ENCODE measurements around the gene OR4K1. TPM values are rescaled to one million over a fixed set of nuclear protein-coding genes. Genes with fewer than 3 reads are reported as not detected.

Gene OR4K1, protein sequence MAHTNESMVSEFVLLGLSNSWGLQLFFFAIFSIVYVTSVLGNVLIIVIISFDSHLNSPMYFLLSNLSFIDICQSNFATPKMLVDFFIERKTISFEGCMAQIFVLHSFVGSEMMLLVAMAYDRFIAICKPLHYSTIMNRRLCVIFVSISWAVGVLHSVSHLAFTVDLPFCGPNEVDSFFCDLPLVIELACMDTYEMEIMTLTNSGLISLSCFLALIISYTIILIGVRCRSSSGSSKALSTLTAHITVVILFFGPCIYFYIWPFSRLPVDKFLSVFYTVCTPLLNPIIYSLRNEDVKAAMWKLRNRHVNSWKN
- total RNA-seq (2011; cell fraction: chromatin; rRNA removed; ENCODE audit: low replicate concordance), result not detected in 2 replicates
- not detected in 2 replicates for total RNA-seq (2011; cell fraction: nucleolus; rRNA removed)
- not detected in 2 replicates for total RNA-seq (2011; cell fraction: nucleoplasm; rRNA removed)
- total RNA-seq (2014; rRNA removed) (not detected in 2 replicates), total RNA-seq (2014; rRNA removed; fragmentation: Illumina TruSeq; extraction: Trizol) (not detected in 2 replicates), total RNA-seq (2015; rRNA removed; fragmentation: Illumina TruSeq; extraction: Trizol) (not detected in 2 replicates), total RNA-seq (2021) (not detected in 2 replicates), polyA plus RNA-seq (2011; rRNA removed) (not detected in 2 replicates), polyA plus RNA-seq (2014; fragmentation: Illumina TruSeq; extraction: Trizol) (not detected in 2 replicates), polyA plus RNA-seq (2014; fragmentation: Nextera tagmentation; extraction: Ambion mirVana) (not detected), polyA plus RNA-seq (2014; rRNA removed) (not detected in 2 replicates), polyA minus RNA-seq (2011; rRNA and poly(A)+ RNA removed) (not detected in 2 replicates), Bru-seq, nascent RNA (not detected), BruChase-seq, experiment 1, labeled RNA remaining after a 2-hour chase (not detected), BruChase-seq, experiment 2, labeled RNA remaining after a 6-hour chase (not detected)
- polyA plus RNA-seq (2011; cell fraction: cytosol; rRNA removed), result not detected in 2 replicates
- polyA plus RNA-seq (2011; cell fraction: nucleus; rRNA removed), result not detected in 2 replicates
- not detected in 2 replicates for polyA plus RNA-seq (2012)
- not detected in 2 replicates for polyA minus RNA-seq (2011; cell fraction: cytosol; rRNA and poly(A)+ RNA removed)
- not detected in 2 replicates for polyA minus RNA-seq (2011; cell fraction: nucleus; rRNA and poly(A)+ RNA removed)
- long read RNA-seq, experiment 1, result 0 reads
- long read RNA-seq, experiment 2, result 0 reads
- long read RNA-seq, experiment 3, result 0 reads

DNA sequence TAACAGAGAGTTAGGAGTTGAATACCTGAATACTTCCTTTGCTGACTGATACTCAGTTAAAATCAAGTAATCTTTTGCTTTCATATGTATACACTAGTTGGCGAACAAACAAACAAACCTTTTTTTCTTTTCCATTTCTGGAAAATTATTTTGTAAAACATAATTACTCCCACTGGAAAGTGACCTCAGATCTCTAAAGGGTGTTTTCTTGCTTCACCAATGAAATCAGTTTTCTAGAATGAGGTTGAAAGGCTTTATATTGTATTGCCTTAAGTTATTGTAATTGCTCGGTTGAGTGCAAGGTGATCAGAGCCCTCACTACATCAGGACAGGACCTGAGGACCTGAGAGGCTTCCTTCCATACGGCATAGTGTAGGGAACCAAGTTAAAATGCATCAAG, at the start of gene OR4K1:
OR4K1 (plus strand) TSS at position 301 of the 400 bp plus-strand sequence. CDS start 4,750 bp downstream, outside the sequence.
- POLR2A ChIA-PET, result no interaction called here
- TF ChIP-seq ZC3H11A (IDR thresholded peaks at IDR 0.05; ENCODE audit: low read depth, low read length), result no peak
- TF ChIP-seq CEBPB (tag; IDR thresholded peaks at IDR 0.05), result no peak
- TF ChIP-seq ZNF146 (CRISPR knock-in tag; IDR thresholded peaks at IDR 0.05; ENCODE audit: unreplicated experiment), result no peak
- TF ChIP-seq, protein P1, sequence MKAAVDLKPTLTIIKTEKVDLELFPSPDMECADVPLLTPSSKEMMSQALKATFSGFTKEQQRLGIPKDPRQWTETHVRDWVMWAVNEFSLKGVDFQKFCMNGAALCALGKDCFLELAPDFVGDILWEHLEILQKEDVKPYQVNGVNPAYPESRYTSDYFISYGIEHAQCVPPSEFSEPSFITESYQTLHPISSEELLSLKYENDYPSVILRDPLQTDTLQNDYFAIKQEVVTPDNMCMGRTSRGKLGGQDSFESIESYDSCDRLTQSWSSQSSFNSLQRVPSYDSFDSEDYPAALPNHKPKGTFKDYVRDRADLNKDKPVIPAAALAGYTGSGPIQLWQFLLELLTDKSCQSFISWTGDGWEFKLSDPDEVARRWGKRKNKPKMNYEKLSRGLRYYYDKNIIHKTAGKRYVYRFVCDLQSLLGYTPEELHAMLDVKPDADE (conservative IDR thresholded peaks at IDR 0.05; ENCODE audit: control insufficient read depth, low read depth, low read length), result no peak
- TF ChIP-seq ZNF316 (IDR thresholded peaks at IDR 0.05), result no peak
- TF ChIP-seq, protein P2, sequence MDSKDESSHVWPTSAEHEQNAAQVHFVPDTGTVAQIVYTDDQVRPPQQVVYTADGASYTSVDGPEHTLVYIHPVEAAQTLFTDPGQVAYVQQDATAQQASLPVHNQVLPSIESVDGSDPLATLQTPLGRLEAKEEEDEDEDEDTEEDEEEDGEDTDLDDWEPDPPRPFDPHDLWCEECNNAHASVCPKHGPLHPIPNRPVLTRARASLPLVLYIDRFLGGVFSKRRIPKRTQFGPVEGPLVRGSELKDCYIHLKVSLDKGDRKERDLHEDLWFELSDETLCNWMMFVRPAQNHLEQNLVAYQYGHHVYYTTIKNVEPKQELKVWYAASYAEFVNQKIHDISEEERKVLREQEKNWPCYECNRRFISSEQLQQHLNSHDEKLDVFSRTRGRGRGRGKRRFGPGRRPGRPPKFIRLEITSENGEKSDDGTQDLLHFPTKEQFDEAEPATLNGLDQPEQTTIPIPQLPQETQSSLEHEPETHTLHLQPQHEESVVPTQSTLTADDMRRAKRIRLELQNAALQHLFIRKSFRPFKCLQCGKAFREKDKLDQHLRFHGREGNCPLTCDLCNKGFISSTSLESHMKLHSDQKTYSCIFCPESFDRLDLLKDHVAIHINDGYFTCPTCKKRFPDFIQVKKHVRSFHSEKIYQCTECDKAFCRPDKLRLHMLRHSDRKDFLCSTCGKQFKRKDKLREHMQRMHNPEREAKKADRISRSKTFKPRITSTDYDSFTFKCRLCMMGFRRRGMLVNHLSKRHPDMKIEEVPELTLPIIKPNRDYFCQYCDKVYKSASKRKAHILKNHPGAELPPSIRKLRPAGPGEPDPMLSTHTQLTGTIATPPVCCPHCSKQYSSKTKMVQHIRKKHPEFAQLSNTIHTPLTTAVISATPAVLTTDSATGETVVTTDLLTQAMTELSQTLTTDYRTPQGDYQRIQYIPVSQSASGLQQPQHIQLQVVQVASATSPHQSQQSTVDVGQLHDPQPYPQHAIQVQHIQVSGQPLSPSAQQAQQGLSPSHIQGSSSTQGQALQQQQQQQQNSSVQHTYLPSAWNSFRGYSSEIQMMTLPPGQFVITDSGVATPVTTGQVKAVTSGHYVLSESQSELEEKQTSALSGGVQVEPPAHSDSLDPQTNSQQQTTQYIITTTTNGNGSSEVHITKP (IDR thresholded peaks at IDR 0.05; ENCODE audit: partially characterized antibody), result no peak
- no peak for TF ChIP-seq MIER1 (IDR thresholded peaks at IDR 0.05; ENCODE audit: low read depth)
- TF ChIP-seq RAD21 (CRISPR knock-in tag; conservative IDR thresholded peaks at IDR 0.05 in 1 of 2, IDR thresholded peaks at IDR 0.05 in 1 of 2), result no peak

More for the DNA sequence above, at the start of gene OR4K1:
- BruUV-seq (replicated peaks), result no TSS peak
- no peaks in the 10 kb centered on the region for H3K9me1 ChIP-seq (ENCODE audit: control insufficient read depth, insufficient read depth, low read length)
- no peak for ATAC-seq
- CTCF ChIA-PET (ENCODE audit: low intra/inter-chr PET ratio), result no interaction called here
- H3K27ac ChIP-seq (ENCODE audit: extremely low read depth, low read depth, low read length), result no peak within 1 kb of the TSS
- H3K4me2 ChIP-seq (ENCODE audit: insufficient read depth, low read length), result no peak within 1 kb of the TSS
- no peaks in the 10 kb centered on the region for H3K9me3 ChIP-seq (replicated peaks; ENCODE audit: control insufficient read depth, insufficient read depth, low read depth, low read length)
- DNase-seq (ENCODE audit: extremely low read depth in 1 of 4, low spot score in 3 of 4), result no peak
- H3K36me3 ChIP-seq (ENCODE audit: control insufficient read depth, insufficient read depth, low read length), result no peaks in the 10 kb centered on the region
- intact Hi-C loops (cut with micrococcal nuclease), result no loop called here
- WGBS (ENCODE audit: insufficient coverage, low coverage, missing lambda C conversion rate), result 24% methylated on average over 3 of the region's 3 CpGs
- peak within 1 kb of the TSS; percentile 25; the same call in 1 of the 2 replicates for H2AFZ ChIP-seq (ENCODE audit: low read depth, low read length)
- no peak for FAIRE-seq
- H3K79me2 ChIP-seq (ENCODE audit: control insufficient read depth, insufficient read depth, low read length), result no peaks in the 10 kb centered on the region
- in situ Hi-C loops (cut with MboI), result no loop called here
- H4K20me1 ChIP-seq (replicated peaks; ENCODE audit: control insufficient read depth, insufficient read depth, low read length), result no peaks in the 10 kb centered on the region
- no peak within 1 kb of the TSS for H3K4me3 ChIP-seq
- no peaks in the 10 kb centered on the region for H3K27me3 ChIP-seq (ENCODE audit: control insufficient read depth in 2 of 2, insufficient read depth in 2 of 2, low read length in 2 of 2)
- H3K9ac ChIP-seq (ENCODE audit: insufficient read depth in 1 of 2, low read depth in 2 of 2, low read length in 2 of 2), result no peak within 1 kb of the TSS
- no peaks in the 10 kb centered on the region for H3K4me1 ChIP-seq (replicated peaks in 1 of 2; ENCODE audit: control insufficient read depth in 2 of 2, insufficient read depth in 2 of 2, low read length in 2 of 2)
